Measurements from ENCODE around the gene TIAM2.

- no peak for TF ChIP-seq TFAM (CRISPR knock-in tag; conservative IDR thresholded peaks at IDR 0.05)
- TF ChIP-seq ZBTB11 (CRISPR knock-in tag; IDR thresholded peaks at IDR 0.05) = no peak
- TF ChIP-seq ZNF133 (CRISPR knock-in tag; IDR thresholded peaks at IDR 0.05) = no peak
- TF ChIP-seq MLLT1 (IDR thresholded peaks at IDR 0.05) = no peak
These were observed 176.1 kb downstream of the TIAM2 start for GRCh38 chr6:155171109-155171746.

Data from K562 (cell line).